ENCODE data around the gene NPAS1. TPM values are rescaled to one million over a fixed set of nuclear protein-coding genes. Genes with fewer than 3 reads are reported as not detected.
"Not testable (repeated sequence)": the region's sequence is repeated elsewhere in the genome, so short reads cannot be mapped to it uniquely, and the experiment has no call there.

NPAS1 gene
- total RNA-seq, 1 donor from 2014 or later, result 0.17 TPM

DNA sequence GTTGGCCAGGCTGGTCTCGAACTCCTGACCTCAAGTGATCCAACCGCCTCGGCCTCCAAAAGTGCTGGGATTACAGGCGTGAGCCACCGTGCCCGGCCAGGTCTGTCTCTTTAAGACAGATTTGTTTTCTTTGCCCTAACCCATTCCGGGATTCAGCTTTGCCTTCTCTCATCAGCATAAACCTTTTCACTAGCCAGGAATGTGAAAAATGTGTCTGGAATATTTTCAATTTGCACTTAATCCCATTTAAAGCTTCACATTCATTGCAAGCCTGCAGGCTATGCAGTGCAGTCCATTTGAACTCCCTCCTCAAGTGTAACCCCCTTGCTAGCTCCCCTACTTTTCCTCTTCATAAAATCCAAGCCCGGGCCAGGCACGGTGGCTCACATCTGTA is 29.7 kb downstream of the NPAS1 start:
- peak; percentile 14 for DNase-seq

DNA sequence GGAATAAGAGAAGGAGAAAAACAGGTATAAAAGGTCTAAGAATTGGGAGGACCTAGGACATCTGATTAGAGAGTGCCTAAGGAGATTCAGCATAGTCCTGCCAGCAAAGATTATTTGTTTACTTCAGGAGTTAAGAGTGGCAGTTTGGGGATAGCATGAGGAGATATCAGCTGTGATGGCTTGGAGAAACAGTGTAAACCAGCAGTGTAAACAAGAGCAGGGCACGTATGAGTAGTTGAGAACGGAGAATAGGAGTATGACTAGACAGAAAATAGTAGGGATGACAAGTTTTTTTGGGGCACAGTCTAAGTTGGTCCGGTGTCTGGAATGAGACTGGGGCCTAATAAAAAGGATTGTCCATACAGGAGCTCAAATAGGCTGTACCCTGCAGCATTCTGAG is 30.9 kb downstream of the NPAS1 start:
- DNase-seq, result not testable (repeated sequence)

DNA sequence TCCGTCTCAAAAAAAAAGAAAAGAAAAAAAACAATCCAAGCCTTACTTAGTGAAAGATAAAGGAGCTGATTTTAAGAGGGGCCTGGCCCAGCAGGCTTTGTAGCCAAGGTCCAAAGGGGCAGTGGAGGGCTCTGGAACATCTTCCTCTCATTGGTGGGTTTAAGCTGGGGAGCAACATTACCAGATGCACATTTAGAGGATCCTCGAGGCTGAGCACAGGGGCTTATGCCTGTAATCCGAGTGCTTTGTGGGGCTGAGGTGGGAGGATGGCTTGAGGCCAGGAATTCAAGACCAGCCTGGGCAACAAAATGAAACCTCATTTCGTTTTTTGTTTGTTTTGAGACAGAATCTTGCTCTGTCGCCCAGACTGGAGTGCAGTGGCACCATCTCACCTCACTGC is 36.8 kb downstream of the NPAS1 start:
- no peak for DNase-seq

DNA sequence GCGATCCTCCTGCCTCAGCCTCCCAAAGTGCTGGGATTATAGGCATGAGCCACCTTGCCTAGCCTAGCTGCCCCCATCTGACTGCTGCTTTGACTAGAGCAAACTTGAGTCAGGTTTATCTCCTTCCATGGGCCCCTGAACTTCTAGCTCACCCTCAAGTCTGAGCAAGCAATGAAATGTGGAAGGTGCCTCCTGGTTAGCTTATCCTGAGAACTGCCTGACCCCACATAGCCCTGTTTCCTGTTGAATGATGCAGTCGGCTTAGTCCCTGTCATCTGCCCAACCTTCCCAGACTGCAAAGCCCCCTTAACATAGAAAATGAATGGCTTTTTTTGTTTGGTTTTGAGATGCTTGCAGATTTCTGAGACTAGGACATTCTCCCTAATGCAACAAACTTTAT is 37.7 kb downstream of the NPAS1 start:
- no peak for DNase-seq

DNA sequence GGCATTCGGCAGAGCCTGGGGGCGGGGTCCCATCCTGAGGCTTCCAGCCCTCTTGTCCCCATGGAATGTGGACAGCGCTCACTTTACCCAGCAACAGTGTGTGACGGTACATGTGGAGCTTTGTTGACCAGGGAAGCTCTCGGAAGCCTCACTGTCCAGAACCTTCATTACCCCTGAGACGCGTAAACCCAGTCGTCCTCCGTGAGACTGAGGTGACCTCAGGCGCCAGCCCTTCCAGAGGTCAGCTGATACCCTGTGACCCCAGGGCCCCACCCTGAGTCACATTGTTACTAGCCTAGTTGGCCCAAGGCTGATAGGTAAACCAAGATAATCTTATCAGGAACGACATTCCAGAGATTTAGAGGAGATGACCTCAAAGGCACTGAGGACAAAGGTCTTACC is 39.0 kb downstream of the NPAS1 start:
- no peak for DNase-seq

DNA sequence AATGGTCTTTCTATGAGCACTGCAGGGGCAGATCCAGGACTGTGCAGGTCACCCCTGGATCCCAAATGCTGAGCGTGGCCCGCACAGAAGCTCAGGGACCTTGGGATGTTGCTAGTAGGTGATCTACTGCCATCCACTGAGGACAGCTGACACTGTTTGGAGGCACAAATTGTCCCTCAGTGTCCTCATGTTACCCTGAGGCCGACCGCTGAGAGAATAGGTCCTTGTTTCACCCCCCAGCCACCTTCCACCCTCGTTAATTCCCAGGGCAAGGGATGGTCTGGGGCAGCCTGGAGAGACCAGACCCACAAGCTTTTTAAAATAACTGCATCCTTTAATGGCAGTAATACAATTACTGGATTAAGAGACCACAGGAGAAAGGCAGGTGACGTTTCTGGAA is 44.2 kb downstream of the NPAS1 start:
- no peak for DNase-seq

DNA sequence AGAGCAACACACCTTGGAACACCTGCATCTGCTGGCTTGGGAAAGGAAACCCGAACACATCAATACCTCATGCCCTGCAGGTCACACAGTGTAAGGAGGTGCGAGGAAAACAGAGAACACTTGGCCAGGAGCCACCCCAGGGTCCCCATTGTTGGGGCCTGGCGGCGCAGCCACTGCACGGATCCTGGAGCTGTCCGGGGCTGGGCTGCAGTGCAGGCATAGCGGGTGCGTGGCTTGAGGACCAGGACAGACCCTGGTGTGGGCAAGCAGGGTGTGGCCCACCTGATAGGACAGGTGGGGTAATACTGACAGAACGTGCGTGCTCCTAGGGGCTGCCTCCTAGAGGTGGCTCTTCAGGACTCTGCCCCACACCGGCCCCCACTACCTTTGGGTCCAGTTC is 45.6 kb downstream of the NPAS1 start:
- no peak for DNase-seq

DNA sequence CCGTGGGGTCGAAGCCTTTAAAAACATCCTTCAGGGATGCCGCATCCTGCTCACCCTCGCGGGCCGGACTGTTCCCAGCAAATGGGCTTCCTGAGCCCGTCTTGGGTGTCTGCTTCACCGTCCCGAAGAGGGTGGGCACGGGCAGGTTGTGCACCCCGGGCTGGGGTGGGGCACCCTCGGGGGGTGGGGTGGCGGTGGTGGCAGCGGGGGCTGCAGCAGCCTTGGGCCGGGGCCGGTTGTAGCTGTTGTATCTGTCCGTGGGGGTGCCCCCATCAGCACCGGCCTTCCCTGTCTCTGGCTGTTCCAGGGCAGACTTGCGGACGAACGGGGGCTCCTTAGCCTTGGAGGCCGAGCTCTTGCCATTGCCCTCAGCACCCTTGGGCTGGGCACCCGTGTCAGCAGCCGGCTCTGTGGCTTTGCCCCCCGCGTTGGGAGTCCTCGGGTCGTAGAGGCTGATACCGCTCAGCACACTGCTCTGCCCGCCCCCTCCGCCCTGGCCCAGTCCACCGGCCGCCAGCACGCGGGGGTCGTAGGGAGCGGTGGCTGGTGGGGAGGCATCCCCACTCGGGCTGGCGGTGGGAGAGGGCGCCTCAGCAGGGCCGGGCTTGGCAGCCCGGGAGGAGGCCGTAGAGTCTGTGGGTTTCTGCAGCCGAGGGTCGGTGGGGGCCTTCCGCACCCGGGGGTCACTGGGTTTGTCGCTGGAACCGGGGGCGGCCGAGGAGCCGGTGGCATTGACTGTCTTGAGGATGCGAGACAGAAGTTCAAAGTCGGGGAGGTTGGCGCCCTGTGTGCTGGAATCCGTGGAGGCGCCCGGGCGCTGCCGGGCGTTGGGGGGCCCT is 47.0 kb downstream of the NPAS1 start:
- DNase-seq, result no peak

DNA sequence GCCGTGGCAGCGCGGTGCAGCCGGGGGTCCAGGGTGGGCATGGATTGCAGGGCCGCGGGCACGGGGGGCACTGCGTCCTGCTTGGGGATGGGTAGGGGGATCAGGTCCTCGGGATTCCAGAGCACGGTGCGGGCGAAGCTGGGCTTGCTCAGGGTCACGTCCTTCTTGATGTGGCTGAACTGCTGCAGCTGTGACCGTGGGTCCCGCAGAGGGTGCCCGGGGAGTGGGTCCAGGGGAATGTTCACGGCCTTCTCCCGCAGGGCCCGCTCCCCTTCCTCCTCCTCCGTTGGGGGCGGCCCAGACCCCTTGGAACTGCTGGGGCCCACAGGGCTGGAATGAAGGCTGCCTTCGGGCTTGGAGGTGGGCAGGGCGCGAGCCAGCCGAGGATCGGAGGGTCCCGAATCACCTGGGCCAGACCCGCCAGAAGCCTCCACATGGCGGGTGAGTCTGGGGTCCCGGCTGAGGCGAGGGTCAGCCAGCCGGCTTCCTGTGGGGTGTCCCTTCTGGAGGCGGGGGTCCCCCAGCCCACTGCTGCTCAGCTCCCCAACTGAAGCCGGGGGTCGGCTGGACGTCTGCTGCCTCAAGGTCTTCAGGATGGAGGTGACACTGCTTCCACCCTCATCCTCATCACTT is 47.7 kb downstream of the NPAS1 start:
- DNase-seq, result no peak

DNA sequence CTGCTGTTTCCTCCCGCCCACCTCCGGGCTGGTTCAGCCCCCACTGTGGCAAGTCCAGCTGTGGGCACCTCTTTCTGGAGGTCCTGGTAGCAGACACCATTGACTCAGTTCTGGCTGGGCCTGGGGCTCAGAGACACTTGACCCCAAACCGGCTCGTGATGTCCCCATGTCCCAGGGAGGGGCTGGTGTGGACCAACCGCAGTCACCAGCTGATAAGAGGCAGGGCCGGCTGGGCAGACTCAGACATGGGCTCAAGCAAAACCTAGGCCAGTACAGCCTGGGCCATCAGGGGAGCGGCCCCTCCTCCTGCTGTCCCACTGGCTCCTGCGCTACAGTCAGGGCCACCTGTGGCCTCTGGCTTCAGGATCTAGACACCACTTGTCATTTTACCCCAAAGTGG is 48.6 kb downstream of the NPAS1 start:
- no peak for DNase-seq

DNA sequence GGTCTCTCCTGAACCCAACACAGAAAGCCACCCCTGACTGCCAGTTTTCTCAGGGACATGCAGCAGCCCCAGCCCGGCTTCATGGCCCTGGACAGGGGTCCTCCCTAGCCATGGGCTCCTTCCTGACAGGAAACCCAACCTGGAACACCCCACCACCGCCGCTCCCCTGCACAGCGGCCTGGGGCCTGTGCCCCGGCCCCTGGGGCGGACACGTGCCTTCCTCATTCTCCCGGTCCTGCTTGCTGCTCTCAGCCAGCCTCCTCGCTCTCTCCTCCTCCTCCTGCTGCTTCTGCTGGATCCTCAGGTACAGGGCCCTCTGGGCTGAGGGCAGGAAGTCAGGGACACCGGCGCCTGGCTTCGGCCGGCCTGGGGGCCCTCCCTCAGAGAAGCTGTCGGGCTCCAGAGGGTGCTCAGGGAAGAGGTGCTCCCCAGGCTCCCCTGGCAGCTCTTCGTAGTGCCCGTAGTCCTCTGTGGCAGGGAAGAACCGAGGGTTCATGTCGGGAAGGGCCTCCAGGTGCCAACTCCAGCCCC is 49.3 kb downstream of the NPAS1 start:
- no peak for DNase-seq

DNA sequence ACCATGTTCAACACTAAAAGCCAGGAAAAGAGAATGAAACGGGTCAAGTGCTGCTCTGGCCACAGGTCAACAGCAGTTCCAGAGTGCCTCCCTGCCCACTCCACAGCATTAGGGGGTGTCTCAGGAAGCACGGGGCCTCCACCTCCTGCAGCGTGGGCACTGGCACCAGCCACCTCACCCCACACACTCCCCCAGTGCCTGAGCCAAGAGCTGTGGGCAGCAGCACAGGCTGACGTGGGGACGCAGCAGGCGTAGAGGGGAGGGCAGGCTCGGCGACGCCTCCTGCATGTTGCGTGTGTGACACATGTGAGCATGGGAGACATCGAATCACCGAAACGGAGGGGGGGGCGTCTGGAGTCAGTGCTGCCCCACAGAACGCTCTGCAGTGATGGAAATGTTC is 50.2 kb downstream of the NPAS1 start:
- no peak for DNase-seq

DNA sequence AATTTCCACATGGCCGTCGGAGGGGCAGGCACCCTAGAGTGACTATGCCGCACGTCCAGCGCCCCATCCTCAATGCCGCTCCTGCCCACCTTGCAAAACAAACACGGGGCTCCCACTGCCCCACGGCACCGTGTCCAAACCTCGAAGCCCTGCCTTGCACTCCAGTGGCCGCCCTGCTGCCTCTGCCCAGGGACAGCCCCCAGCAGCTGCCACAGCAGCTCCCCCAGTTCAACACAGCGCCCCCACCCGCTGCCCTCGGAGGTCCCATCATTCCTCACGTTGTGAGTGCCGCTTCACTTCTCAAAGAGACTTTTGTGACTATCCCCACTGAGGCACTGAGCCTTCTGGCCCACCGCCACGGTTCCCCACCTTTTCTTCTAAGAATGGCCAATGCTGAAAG is 51.1 kb downstream of the NPAS1 start:
- no peak for DNase-seq

DNA sequence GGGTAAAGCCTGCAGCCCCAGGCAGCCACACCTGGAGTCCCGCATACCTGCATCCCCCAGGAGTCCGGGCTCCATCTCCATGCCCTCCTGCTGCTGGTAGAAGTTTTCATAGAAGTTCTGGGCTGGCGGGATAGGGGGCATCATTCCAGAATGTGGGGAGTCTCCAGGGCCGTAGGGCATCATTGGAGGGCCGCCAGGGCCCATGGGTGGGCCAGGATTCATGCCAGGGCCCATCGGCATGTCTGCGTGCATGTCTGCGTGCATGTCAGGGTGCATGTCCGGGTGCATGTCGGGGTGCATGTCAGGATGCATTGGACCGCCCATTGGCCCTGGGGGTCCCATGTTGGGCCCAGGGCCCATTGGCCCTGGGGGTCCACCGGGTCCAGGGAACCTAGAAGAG is 52.1 kb downstream of the NPAS1 start:
- DNase-seq, result no peak

DNA sequence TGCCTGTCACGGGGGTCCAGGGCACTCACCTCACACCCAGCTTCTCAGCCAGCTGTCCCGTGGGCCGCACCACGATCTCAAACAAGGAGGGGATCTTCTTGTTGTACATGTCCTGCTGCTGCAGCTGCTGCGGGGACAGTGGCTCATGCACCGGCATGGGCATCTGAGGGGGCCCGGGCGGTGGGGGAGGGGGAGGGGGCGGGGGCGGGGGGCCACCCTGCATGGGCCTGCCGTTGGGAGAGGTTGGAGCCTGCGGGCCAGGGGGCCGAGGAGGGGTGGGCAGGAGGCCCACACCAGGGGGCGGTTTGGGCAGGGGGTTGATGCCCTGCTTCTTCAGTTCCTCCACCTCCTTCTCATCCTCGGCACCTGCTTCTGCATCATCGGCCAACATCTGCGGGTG is 52.7 kb downstream of the NPAS1 start:
- DNase-seq, result no peak

DNA sequence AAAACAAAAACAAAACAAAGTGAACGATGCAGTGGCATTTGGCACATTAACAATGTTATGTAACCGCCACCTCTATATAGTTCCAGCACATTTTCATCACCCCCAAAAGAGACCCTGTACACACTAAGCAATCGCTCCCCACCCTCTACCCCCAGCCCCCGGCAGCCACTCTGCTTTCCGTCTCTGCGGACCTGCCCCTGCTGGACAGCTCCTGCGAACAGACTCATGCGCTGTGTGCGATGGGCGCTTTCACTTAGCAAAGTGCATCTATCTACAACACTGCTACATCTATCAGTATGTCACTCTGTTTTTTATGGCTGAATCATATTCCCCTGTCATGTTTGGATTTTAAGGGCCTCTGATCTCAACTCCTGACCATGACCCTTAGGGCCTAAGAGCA is 53.9 kb downstream of the NPAS1 start:
- DNase-seq, result no peak

DNA sequence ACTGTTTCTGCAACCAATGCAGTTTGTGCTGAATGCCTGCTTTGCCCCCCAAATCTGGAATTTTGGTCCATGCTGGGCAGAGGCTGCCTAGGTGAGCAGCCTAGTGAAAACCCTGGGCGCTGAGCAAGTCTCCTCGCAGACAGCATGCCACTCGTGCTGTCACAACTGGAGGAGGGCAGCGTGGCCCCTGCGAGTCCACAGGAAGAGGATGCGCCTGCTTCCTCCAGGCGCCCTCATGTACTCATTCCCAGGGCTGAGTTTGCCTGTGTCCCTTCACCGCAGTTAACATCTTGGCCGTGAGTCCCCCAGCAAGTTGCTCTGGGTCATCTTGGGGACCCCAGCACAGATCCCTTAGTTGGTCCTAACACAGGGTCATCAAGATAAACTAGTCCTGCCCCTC is 55.0 kb downstream of the NPAS1 start:
- DNase-seq, result peak; percentile 44

DNA sequence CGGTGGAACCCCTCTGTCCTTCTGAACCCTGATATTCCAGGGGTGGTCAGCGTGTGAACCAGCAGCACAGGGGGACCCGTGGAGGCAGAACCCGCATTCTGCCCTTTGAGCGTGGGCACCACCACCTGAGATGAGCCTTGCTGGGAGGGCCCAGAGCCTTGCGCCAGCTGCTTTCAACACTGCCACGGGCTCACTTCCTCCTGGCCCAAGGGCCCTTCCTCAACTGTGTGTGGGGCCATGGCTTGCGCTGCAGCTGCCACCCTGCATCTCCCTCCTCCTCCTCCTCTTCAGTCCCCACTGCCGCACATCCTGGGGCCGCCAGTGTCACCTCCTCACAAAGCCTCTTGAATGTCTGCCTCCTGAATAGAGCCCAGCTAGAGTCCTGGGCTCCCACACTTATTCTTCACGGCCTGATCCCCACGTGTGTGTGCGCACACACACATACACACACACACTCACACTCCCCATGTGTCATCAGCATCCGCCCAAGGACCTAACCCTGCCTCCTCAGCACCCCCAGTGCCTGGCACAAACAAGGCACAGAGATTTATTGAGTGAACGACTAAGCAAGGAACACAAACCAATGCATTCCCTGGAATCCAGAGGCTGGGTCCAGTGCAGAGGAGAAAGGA is 55.7 kb downstream of the NPAS1 start:
- DNase-seq, result no peak

DNA sequence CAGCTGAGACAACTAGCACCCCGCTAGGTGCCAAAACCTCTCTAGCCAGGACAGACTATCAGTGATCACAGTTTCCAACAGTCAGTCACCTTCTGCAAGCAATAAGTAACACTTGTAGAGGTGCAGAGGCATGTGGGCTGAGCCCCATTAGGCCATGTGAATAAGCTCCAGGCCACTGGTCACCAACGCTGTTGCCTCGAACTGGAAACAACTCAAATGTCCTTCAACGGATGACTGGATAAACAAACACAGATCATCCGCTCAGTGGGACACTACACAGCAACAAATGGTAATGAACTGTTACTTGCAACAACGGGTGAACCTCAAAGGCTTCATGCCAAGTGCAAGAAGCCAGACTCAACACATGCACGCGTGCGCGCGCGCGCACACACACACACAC is 56.3 kb downstream of the NPAS1 start:
- no peak for DNase-seq

DNA sequence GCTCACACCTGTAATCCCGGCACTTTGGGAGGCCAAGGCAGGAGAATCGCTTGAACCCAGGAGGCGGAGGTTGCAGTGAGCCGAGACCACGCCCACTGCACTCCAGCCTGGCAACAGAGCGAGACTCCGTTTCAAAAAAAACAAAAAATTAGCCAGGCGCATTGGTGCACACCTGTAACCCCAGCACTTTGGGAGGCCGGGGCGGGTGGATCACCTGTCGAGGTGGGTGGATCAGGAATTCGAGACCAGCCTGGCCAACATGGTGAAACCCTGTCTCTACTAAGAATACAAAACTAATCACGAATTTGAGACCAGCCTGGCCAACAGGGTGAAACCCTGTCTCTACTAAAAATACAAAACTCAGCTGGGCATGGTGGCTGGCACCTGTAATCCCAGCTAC is 58.7 kb downstream of the NPAS1 start:
- DNase-seq, result not testable (repeated sequence)

DNA sequence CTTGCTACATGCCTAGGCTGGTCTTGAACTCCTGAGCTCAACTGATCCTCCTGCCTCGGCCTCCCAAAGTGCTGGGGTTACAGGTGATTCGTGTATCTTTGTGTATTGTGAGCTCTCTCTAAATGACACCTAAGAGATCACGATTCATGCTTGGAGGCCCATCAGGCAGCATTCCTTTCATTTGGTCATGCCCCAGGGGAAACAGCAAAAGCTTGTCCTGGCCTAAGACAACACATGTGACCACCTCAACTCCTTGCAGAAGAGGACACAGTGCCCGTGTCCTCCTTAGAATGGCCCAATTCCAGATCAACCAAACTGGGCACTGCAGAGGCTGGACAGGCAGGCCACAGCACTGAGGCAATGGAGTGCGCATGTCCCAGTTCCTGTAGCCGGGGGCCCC is 61.5 kb downstream of the NPAS1 start:
- DNase-seq, result no peak

DNA sequence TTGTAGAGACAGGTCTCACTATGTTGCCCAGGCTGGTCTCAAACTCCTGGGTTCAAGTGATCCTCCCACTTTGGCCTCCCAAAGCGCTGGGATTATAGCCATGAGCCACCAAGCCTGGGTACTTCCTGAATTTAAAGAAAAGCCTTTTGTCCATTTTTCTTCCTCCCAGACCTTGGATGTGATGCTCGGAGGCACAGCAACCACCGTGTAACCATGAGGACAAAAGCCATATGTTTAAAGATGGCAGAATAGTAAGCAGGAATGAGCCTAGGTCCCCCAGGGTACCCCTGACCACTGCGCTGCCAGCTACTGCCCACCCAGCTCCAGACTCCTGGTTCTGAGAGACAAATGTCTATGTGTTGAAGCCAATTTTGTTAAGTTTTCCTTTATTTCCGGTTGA is 62.9 kb downstream of the NPAS1 start:
- DNase-seq, result no peak

DNA sequence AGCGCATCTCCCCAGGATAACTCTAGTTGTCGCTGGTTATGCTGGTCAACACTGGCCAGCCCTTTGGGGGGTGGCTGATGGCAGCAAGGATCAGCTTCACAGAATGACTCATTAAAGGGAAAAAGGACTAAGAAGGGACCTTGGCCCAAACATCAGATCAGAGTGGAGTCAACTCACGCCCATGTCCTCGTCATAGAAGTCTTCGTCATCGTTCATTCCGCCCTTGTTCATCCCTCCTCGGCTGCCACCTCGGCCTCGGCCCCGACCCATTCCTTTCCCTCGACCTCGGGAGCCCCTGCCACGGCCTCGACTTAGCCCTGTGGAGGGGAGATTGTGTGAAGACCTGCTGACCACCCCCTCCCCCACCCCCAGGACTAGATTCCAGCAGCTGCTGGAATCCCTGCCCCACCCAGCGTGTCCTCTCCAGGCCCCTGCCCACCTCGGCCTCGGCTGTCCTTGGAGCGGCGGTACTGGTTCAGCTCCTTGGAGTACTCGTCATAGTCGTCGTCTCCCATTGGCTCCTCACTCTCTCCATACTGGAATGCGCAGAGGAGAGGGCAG is 65.3 kb downstream of the NPAS1 start:
- DNase-seq, result no peak

DNA sequence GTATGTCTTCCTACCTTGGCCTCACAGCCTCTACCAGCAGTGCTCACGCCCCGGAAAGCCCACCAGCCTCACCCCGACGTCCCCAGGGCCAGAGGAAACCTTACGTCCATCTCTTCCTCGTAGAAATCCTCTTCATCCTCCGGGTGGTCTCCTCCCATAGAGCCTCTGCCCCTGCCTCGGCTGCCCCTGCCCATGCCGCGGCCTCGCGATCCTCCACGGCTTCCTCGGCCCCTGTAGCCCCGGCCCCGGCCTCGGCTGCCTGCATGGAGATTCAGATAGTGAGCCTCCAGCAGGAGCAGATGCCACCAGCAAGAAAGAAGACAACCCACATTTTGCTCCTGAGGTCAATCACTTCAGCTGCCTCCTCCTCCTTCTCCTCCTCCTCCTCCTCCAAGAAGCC is 66.6 kb downstream of the NPAS1 start:
- no peak for DNase-seq
